Skeletal muscle satellite cell (primary cell): Measurements from ENCODE around the gene ANKMY1.

Source experiments
- H3K27me3 ChIP-seq: 2 replicates; pipeline ENCODE4 v1.7.0; 2013; ENCODE audit warnings: low read length; ENCODE audit not compliant: control insufficient read depth, insufficient read depth
- H3K36me3 ChIP-seq: 2 replicates; pipeline ENCODE4 v1.7.0; 2013; ENCODE audit warnings: mild to moderate bottlenecking, control low read depth, low read length; ENCODE audit not compliant: insufficient read depth
- H3K4me1 ChIP-seq: 2 replicates; pipeline ENCODE4 v1.7.0; 2013; ENCODE audit warnings: low read length; ENCODE audit not compliant: control insufficient read depth, insufficient read depth
- H3K4me2 ChIP-seq: 2 replicates; pipeline ENCODE4 v1.7.0; 2013; ENCODE audit warnings: mild to moderate bottlenecking, low read length
- H3K4me3 ChIP-seq: 2 replicates; pipeline ENCODE4 v1.7.0; 2013; ENCODE audit warnings: low read length
- H3K9ac ChIP-seq: 2 replicates; pipeline ENCODE4 v1.7.0; 2013; ENCODE audit warnings: mild to moderate bottlenecking, low read depth, low read length, moderate library complexity
- H3K9me3 ChIP-seq: replicated peaks from 2 replicates; pipeline ENCODE4 v1.7.0; 2013; ENCODE audit warnings: mild to moderate bottlenecking, control low read depth, low read length

ANKMY1 gene

DNA sequence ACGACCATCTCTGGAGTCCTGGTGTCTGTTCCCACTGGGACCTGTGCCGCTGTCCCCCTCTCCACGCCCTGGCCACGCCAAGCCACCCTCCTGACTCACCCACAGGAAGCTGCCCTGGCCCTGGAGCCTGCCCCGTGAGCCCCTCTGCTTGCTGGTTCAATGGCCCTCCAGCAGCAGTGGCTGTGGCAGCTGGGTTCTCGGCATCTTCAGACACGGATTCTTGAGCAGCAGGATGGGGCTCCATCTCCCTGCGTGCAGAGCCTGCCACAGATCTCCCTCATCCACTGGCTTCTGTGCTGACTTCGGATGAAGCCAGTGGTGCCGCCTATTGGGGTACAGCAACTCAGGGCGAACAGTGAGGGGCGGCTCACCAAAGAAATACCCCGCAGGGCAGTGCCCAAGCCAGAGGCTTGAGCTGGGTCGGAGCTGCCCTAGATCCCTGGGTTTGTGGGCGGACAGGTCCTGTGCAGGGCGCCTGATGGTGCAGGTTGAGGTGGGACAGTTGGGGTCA lies 42.7 kb upstream of the ANKMY1 start:
- no peak overlapping the region for H3K9ac ChIP-seq
- no peaks in the 10 kb centered on the region for H3K9me3 ChIP-seq
- H3K27me3 ChIP-seq = no peaks in the 10 kb centered on the region
- H3K36me3 ChIP-seq = peaks cover under 1% of the 10 kb centered on the region
- H3K4me2 ChIP-seq = no peak overlapping the region
- H3K4me1 ChIP-seq = no peaks in the 10 kb centered on the region
- H3K4me3 ChIP-seq = no peak overlapping the region

DNA sequence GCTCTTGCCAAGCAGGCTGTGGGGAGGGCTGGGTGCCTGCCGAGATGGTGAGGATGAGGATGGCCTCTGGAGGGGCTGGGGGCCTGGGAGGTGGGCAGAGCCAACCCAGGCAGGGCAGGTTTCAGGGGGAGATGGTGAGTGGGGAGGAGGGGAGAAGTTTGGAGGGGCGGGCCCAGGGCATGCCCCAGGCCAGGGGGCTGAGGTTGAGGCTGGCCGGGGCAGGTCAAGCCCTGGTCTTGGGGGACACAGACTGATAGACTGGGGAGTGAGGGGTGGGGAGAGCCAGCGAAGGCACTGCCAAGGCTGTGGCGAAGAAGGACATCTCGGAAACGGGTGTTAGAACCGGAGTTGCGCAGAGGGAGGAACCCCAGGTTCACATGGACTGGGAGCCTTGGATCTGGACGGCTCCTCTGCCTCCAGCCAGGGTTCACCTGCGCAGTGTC lies 41.4 kb upstream of the ANKMY1 start:
- Histone ChIP-seq H3K4me3 (no peak overlapping the region), H3K9ac (no peak overlapping the region), H3K27me3 (no peaks in the 10 kb centered on the region), H3K36me3 (peaks cover 9% of the 10 kb centered on the region), H3K9me3 (no peaks in the 10 kb centered on the region), H3K4me1 (no peaks in the 10 kb centered on the region), H3K4me2 (no peak overlapping the region)

DNA sequence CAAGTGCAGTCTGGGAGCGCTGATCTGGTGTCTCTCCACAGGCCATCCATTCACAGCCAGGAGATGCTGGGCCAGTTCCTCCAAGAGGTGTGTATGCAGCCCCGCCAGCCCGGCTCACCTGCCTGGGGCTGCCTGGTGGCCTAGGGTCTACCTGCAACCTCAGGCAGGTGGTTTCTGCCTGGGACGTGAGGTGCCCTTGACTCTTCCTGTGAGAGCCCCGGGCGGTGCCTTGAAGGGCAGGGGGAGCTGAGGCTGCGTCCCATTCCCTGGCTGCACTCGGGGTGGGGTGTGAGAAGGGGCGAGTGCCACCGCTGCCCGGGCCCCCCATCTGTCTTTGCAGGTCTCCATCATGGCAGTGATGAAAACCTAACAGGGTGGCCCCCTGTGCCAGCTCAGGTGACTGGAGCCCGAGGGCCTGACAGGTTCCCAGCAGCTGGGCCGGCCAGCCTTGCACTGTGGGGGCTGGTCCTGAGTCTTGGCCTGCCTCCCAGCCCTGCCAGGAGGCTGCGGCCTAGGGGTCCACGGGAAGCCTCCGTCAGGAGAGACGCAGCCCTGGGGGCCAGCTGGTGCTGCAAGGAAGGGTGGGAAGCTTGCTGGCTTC lies 40.6 kb upstream of the ANKMY1 start:
- peaks cover 9% of the 10 kb centered on the region for H3K36me3 ChIP-seq
- no peaks in the 10 kb centered on the region for H3K27me3 ChIP-seq

DNA sequence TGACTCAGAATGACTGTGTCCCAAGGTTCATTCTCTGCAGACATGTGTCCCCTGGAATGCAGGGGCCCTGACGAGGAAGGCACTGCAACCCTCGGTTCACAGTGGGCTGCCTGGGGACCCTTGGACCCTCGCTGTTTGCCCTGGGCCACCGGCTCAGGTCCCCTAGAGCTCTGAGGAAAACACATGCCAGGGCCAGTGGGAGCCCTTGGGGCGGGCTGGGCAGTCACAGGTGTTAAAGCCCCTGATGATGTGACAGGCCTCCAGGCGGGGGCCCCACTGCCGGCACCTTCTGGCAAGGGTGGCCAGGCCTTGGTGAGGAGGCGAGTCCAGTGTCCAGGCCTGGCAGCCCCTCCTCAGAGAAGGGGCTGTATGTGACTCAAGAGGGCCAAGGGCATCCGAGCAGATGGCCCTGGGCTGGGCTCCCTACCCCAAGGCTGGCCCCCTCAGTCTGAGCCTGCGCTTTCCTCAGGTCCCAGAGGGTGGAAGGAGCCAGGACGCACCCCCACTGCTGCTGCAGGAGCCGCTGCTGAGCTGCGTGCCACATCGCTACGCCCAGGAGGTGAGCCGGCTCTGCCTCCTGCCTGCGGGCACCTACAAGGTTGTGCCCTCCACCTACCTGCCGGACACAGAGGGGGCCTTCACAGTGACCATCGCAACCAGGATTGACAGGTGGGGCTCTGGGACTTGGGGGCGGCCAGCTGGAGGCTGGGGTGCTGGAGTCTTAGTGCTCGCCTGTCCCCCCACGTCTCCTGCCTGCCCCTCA lies 39.8 kb upstream of the ANKMY1 start:
- H3K4me1 ChIP-seq = no peaks in the 10 kb centered on the region
- H3K9ac ChIP-seq = no peak overlapping the region
- H3K4me3 ChIP-seq = no peak overlapping the region
- no peak overlapping the region for H3K4me2 ChIP-seq
- peaks cover 9% of the 10 kb centered on the region for H3K36me3 ChIP-seq
- H3K27me3 ChIP-seq = no peaks in the 10 kb centered on the region
- no peaks in the 10 kb centered on the region for H3K9me3 ChIP-seq

More for the DNA sequence above, 40.6 kb upstream of the ANKMY1 start:
- Histone ChIP-seq H3K9me3 (no peaks in the 10 kb centered on the region), H3K4me3 (no peak overlapping the region), H3K4me1 (no peaks in the 10 kb centered on the region), H3K9ac (no peak overlapping the region), H3K4me2 (no peak overlapping the region)

DNA sequence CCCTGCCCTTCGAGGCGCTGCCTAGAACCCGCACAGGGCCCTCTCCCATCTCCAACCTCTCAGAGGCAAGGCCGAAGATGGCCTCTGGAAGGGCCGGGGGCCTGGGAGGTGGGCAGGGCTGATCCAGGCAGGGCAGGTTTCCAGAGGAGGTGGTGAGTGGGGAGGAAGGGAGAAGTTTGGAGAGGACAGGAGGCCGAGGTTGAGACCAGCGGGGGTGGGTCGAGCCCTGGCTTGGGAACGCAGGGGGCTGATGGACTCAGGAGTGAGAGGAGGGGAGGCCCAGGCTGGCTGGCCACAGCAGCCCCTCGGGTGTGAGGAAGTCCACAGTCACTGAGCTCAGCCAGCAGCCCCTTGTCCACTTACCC lies 39.2 kb upstream of the ANKMY1 start:
- Histone ChIP-seq H3K4me3 (no peak overlapping the region), H3K9me3 (no peaks in the 10 kb centered on the region), H3K4me2 (no peak overlapping the region), H3K4me1 (no peaks in the 10 kb centered on the region), H3K9ac (no peak overlapping the region), H3K27me3 (no peaks in the 10 kb centered on the region), H3K36me3 (peaks cover 12% of the 10 kb centered on the region)

DNA sequence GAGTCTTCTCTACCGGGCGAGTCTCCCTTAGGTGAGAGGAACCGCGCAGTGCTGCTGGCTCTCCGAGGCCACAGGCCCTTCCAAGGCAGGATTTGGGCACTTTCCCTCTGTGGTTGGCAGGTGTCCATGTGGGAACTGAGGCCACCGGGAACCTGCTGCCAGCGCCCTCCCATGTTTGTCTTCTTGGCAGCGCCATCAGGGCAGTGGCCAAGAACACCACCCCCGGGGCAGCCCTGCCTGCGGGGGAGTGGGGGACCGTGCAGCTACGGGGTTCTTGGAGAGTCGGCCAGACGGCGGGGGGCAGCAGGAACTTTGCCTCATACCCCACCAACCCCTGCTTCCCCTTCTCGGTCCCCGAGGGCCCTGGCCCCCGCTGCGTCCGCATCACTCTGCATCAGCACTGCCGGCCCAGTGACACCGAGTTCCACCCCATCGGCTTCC lies 38.7 kb upstream of the ANKMY1 start:
- no peak overlapping the region for H3K4me2 ChIP-seq
- no peaks in the 10 kb centered on the region for H3K9me3 ChIP-seq
- peaks cover 16% of the 10 kb centered on the region for H3K36me3 ChIP-seq
- H3K27me3 ChIP-seq = no peaks in the 10 kb centered on the region
- no peaks in the 10 kb centered on the region for H3K4me1 ChIP-seq
- H3K9ac ChIP-seq = no peak overlapping the region
- no peak overlapping the region for H3K4me3 ChIP-seq

DNA sequence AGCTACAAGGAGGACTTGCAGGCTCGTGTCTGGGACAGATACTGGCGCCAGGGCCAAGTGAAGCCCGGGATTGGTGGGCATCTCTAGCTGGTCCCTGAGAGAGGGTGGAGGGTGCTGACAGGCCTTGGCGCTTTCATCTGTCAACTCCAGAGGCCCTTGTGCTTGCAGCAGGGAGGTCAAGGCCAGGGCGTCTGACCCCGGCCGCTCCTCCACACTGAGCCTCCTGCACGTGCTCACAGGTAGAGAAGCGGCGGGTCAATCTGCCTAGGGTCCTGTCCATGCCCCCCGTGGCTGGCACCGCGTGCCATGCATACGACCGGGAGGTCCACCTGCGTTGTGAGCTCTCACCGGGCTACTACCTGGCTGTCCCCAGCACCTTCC lies 38.3 kb upstream of the ANKMY1 start:
- no peaks in the 10 kb centered on the region for H3K27me3 ChIP-seq
- H3K4me2 ChIP-seq = no peak overlapping the region
- no peaks in the 10 kb centered on the region for H3K9me3 ChIP-seq
- H3K4me3 ChIP-seq = no peak overlapping the region
- H3K36me3 ChIP-seq = peaks cover 16% of the 10 kb centered on the region
- H3K9ac ChIP-seq = no peak overlapping the region
- H3K4me1 ChIP-seq = no peaks in the 10 kb centered on the region

DNA sequence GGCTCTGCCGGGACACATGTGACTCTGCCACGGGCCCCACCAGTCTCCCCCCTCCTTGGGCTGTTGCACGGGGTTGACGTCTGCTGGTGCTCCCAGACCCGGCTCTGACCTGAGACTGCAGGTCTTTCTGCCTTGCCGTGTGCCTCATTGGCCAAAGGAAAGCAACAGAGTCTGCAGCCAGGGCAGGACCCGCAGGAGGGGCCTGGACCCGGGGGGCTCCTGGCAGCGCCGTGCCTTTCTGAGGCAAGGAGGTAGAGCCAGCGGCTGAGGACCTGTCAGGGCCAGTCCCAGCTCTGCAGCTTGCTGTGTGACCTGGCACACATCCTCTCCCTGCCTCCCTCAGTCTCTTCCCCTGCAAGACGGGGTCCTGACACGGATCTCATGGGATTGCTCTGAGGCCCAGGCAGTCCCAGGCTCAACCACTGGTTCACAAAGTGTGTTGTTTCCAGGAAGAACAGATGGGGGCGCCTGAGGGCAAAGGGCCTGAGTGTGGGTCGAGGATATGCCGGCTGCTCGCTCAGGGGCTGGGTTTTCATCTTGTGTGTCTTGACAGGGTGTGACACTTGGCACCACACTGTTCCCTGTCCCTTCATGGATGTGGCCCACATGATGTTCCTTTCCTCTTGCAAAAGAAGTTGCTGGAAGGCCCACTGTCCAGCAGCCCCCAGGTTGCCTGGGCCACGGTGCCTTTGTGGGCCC lies 37.7 kb upstream of the ANKMY1 start:
- no peak overlapping the region for H3K4me2 ChIP-seq
- H3K9me3 ChIP-seq = no peaks in the 10 kb centered on the region
- H3K36me3 ChIP-seq = peaks cover 18% of the 10 kb centered on the region
- no peaks in the 10 kb centered on the region for H3K27me3 ChIP-seq
- H3K4me1 ChIP-seq = no peaks in the 10 kb centered on the region
- no peak overlapping the region for H3K9ac ChIP-seq
- H3K4me3 ChIP-seq = no peak overlapping the region

DNA sequence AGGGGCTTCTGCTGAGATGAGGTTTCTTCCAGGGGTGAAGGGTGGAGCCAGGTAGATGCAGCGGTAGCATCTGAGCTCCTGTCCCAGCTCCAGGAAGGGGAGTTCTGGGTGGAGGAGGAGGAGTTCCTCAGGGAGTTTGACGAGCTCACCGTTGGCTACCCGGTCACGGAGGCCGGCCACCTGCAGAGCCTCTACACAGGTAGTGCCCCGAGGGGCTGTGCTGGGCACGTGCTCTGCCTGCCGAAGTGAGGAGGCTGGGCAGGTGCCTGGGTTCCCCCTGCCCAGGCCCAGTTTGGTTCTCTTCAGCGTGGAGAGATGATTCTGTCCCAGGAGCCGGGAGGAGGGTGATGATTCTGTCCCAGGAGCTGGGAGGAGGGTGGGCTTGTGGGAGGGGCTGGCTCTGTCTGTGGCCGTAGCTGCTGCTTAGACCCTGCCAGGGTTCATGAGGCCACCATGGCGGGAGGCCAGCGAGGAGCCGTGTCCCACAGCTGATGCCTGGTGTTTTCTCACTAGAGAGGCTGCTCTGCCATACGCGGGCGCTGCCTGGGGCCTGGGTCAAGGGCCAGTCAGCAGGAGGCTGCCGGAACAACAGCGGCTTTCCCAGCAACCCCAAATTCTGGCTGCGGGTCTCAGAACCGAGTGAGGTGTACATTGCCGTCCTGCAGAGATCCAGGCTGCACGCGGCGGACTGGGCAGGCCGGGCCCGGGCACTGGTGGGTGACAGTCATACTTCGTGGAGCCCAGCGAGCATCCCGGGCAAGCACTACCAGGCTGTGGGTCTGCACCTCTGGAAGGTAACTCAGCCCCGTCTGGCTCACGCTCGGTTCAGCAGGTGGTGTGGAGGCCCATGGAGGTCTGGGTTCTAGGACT lies 37.0 kb upstream of the ANKMY1 start:
- Histone ChIP-seq H3K9me3 (no peaks in the 10 kb centered on the region), H3K4me3 (no peak overlapping the region), H3K36me3 (peaks cover 26% of the 10 kb centered on the region), H3K9ac (no peak overlapping the region), H3K4me2 (no peak overlapping the region), H3K27me3 (no peaks in the 10 kb centered on the region), H3K4me1 (no peaks in the 10 kb centered on the region)

DNA sequence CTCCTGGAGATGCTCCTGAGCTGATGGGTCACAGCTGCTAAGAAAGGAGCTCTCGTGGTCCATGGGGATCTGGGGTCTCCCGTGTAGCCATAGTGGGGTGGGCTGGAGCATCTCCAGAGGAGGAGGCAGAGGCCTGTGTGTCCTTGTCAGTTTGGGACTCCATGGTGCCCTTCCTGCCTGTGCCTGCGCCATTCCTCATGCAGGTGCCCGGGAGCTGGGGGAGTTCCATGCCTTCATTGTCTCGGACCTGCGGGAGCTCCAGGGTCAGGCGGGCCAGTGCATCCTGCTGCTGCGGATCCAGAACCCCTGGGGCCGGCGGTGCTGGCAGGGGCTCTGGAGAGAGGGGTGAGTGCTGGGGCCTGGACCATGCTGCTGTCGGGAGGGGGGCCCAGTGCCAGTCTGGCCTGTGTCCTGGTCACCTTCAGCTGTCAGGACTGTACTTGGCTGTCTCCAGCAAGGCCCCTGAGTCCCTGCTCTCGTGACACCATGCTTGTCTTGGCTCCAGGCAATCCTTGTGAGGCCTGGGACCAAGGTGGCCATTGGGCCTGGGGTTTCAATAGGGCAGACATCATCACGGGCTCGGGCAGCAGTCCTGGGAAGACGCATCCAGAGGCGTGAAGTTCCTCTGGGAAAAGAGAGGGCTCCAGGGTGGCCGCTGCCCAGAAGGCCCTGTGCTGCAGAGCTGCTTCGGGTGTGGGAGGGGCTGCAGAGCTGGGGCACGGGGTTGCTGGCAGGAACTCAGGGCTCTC lies 36.1 kb upstream of the ANKMY1 start:
- H3K36me3 ChIP-seq = peaks cover 31% of the 10 kb centered on the region
- H3K9me3 ChIP-seq = no peaks in the 10 kb centered on the region
- H3K4me3 ChIP-seq = no peak overlapping the region
- no peak overlapping the region for H3K4me2 ChIP-seq
- H3K27me3 ChIP-seq = no peaks in the 10 kb centered on the region
- no peaks in the 10 kb centered on the region for H3K4me1 ChIP-seq
- no peak overlapping the region for H3K9ac ChIP-seq
